GM13976 (cell line): ENCODE measurements around the gene GRN.

Experiments
- DNase-seq: peaks from one replicate; pipeline ENCODE4 v3.0.0; 2012; ENCODE audit warnings: low spot score
- in situ Hi-C: fragments of 300-500 bp; cut with MboI; formaldehyde crosslinking; loops from one replicate; pipeline ENCODE4 v1.12.0; 2022; ENCODE audit warnings: low sequenced_read_pairs, mixed read lengths, inconsistent platforms; ENCODE audit not compliant: unreplicated experiment
- TF ChIP-seq, protein P1 (sequence below): IDR thresholded peaks from 2 replicates; pipeline ENCODE4 v1.5.1; 2012; ENCODE audit warnings: borderline replicate concordance, mild to moderate bottlenecking; ENCODE audit not compliant: insufficient read depth; ENCODE audit errors: extremely low read depth, missing control alignments, control extremely low read depth

The GRN gene

DNA sequence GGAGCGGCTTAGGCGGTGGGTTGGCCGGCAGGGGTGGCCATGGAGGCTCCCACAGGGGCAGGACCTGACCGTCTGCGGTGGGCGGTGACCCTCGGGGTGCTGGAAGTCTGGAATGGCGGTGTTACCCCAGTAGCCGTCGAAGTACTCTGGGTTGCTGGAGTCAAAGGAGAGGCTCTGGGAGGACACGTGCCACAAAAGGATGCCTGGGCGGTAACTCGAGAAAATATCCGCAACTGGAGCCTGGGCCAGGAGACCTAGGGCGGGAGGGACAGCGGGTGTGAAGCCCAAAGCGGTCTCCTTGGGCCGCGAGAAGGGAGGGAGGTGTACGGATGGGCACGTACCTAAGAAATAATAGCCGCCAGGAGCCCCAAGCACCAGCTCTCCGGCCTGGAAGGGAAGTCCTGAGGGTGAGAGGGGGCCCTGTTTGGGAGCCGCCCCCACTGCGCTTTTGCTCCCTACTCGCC, 39.8 kb downstream of the GRN start:
- DNase-seq, result peak; percentile 43
- TF ChIP-seq, protein P1, sequence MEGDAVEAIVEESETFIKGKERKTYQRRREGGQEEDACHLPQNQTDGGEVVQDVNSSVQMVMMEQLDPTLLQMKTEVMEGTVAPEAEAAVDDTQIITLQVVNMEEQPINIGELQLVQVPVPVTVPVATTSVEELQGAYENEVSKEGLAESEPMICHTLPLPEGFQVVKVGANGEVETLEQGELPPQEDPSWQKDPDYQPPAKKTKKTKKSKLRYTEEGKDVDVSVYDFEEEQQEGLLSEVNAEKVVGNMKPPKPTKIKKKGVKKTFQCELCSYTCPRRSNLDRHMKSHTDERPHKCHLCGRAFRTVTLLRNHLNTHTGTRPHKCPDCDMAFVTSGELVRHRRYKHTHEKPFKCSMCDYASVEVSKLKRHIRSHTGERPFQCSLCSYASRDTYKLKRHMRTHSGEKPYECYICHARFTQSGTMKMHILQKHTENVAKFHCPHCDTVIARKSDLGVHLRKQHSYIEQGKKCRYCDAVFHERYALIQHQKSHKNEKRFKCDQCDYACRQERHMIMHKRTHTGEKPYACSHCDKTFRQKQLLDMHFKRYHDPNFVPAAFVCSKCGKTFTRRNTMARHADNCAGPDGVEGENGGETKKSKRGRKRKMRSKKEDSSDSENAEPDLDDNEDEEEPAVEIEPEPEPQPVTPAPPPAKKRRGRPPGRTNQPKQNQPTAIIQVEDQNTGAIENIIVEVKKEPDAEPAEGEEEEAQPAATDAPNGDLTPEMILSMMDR, result no peak
- in situ Hi-C loops, result no loop called here

DNA sequence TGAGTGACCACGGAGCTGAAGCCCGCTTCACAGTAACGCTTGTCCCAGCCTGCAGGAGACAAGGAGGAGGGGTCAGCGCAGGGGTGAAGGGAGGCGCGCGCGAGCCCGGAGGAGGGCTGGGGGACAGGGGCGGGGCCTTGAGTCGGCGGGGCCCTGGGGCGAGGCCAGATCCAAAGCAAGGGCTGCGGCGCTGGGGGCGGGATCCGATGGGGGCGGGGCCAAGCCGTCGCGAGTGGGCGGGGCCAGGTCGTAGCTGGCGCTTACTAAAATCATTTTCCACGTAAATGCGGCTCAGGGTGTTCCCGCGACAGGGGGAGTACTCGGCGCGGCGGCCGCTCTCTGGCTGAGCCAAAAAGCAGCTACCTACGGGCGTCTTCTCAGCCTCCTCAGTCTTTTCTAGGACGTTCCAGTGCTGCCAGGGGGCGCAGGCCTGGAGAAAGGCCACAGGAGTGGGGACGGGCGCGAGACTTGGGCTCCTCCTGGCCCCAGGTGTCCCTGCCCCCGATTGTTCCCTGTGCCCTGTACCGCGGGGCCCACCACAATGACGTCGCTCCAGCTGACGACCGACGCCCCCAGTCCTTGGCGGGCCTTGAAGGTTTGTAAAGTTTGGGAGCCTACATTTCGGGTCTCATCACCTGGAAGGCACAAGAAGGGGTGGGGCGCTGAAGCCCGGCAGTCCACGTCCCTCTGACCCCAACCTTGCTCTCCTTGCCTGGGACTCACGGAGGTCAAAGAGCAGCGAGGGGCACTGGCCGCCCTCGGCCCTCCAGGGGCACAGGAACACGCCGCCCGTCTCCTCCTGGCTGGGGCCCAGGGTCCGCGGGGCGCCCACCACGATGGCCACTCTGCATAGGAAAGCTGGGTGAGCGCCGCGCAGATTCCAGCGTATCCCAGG, 40.4 kb downstream of the GRN start:
- DNase-seq, result peak; percentile 95
- TF ChIP-seq, protein P1, result peak; percentile 11
- in situ Hi-C loops, result no loop called here

DNA sequence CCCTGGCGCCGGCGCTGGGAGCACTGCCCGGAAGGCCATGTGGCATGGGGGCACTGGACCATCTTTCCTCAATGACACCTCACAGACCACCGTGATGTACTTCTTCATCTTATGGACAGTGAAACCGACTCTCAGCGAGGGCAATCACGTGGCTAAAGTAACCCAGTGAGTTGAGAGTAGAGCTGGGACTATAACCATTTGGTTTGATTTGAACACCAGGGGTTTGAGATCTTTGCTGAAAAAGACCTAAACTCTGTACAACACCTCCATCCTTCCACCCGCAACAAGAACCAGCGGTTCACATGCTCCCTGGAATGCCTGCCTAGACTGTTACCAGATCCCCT, 41.1 kb downstream of the GRN start:
- in situ Hi-C loops, result no loop called here
- DNase-seq, result no peak
- TF ChIP-seq, protein P1, result no peak

DNA sequence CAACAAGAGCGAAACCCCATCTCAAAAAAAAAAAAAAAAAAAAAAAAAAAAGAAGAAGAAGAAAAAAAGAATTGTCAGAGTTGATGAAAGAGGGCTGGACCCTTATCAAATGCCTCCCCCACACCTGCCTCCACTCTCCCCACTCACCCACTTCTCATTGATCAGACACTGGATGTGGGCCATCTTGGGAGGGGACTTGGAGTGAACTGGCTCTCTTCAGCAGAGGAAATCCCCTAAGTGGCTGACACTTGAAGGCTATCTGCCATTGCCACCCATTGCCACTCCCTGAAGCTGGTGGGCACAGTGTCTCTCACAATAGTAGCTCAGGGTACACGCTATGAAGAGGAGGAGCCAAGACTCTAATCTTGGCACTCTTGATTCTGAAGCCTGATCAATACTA, 42.7 kb downstream of the GRN start:
- TF ChIP-seq, protein P1, result no peak
- DNase-seq, result no peak
- in situ Hi-C loops, result no loop called here

DNA sequence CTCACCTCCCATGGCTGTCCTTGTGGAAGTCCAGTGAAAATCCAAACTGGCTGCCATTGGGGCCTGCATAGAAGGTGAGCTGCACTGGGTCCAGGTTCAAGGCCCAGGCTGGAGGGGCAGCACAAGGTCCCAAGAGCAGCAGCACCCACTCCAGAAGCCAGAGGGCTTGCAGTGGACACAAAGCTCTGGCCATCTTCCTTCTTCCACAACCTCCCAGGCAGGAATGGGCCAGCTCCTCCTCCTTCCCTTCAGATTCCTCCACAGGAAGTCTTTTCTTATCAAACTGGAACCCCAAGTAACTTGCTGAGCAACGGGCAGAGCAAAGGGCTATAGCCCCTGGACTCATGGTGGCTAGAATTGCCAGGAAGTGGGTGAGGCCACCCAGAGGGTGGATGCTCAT, 44.2 kb downstream of the GRN start, which contains the start of gene ITGA2B:
TSS of gene ITGA2B (minus strand) at position 369 of the 400 bp plus-strand sequence. CDS start at position 193, 176 bp downstream.
- in situ Hi-C loops, result no loop called here
- DNase-seq, result no peak
- TF ChIP-seq, protein P1, result no peak

DNA sequence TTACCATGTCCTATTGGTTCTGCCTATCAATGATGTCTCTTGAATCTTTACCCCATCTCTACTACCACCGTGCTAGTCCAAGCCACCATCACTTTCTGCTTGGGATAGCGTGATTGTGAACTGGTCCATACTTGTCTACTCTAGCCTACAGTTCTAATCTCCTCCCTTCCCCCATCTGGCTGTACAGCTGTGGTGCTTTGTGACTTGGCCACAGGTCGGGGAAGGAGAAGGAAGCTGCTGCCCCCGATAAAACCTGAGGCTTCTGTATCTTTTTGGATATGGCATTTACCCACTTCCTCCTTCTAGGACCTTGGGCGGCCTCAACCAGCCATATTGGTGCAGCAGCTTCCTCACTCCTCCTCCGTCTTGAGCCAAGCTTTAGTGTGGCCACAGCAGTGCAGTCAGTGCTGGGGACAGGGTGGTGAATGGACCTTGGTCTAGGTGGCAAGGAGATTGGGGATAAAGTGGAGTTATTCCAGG, 44.7 kb downstream of the GRN start:
- in situ Hi-C loops, result no loop called here
- DNase-seq, result no peak
- TF ChIP-seq, protein P1, result no peak
